ENCODE data around the gene NALF2.

DNA sequence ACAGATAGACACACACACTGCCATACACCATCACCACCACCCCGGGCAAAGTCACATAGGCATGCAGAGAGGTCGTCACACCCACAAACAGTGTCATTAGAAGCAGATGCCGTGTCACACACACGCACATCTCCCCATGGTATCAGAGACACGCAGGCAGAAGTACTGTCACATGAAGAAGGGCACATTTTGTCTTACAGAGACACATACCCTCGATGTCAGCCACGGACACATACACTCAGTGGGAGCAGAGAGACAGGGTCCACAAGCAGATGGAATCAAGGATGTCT is 3.3 kb downstream of the NALF2 start:
- TF ChIP-seq, protein P1, sequence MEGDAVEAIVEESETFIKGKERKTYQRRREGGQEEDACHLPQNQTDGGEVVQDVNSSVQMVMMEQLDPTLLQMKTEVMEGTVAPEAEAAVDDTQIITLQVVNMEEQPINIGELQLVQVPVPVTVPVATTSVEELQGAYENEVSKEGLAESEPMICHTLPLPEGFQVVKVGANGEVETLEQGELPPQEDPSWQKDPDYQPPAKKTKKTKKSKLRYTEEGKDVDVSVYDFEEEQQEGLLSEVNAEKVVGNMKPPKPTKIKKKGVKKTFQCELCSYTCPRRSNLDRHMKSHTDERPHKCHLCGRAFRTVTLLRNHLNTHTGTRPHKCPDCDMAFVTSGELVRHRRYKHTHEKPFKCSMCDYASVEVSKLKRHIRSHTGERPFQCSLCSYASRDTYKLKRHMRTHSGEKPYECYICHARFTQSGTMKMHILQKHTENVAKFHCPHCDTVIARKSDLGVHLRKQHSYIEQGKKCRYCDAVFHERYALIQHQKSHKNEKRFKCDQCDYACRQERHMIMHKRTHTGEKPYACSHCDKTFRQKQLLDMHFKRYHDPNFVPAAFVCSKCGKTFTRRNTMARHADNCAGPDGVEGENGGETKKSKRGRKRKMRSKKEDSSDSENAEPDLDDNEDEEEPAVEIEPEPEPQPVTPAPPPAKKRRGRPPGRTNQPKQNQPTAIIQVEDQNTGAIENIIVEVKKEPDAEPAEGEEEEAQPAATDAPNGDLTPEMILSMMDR (conservative IDR thresholded peaks at IDR 0.05 in 1 of 2, IDR thresholded peaks at IDR 0.05 in 1 of 2; ENCODE audit: low read depth in 1 of 2, low read length in 2 of 2): no peak
- TF ChIP-seq EZH2 (IDR thresholded peaks at IDR 0.05; ENCODE audit: low read length, missing control alignments): no peak

Data from fibroblast of lung (primary cell).